Activated T-cell treated with anti-CD3 and anti-CD28 coated beads for 48 hours (primary cell): Measurements from ENCODE around the gene ZNF362.
A peak's percentile ranks its signal among the peaks of the same experiment; 100 is the strongest.

Experiments
- DNase-seq: peaks from one replicate; pipeline ENCODE4 v3.0.0-alpha.2; 2020; ENCODE audit warnings: low read depth

The ZNF362 gene

GRCh38 chr1:33346927-33347649 lies 90.8 kb downstream of the ZNF362 start:
- DNase-seq = no peak

- no peak for DNase-seq
Measured at GRCh38 chr1:33347650-33347992, 91.3 kb downstream of the ZNF362 start.

- DNase-seq = no peak
Measured at GRCh38 chr1:33348194-33348593, 91.9 kb downstream of the ZNF362 start.

GRCh38 chr1:33348676-33349080 lies 92.4 kb downstream of the ZNF362 start:
- peak; percentile 14 for DNase-seq

GRCh38 chr1:33349081-33349759 lies 92.9 kb downstream of the ZNF362 start:
- peak; percentile 44 for DNase-seq

GRCh38 chr1:33349778-33350610 lies 93.7 kb downstream of the ZNF362 start:
- DNase-seq = peak; percentile 84
